Activated CD4-positive, alpha-beta T cell treated with anti-CD3 and anti-CD28 coated beads for 48 hours (primary cell): ENCODE measurements around the gene LRRN4CL.
"Not testable (repeated sequence)": the region's sequence is repeated elsewhere in the genome, so short reads cannot be mapped to it uniquely, and the experiment has no call there.

Source experiments
- DNase-seq: peaks from one replicate; pipeline ENCODE4 v3.0.0-alpha.2; 2020

LRRN4CL gene

DNA sequence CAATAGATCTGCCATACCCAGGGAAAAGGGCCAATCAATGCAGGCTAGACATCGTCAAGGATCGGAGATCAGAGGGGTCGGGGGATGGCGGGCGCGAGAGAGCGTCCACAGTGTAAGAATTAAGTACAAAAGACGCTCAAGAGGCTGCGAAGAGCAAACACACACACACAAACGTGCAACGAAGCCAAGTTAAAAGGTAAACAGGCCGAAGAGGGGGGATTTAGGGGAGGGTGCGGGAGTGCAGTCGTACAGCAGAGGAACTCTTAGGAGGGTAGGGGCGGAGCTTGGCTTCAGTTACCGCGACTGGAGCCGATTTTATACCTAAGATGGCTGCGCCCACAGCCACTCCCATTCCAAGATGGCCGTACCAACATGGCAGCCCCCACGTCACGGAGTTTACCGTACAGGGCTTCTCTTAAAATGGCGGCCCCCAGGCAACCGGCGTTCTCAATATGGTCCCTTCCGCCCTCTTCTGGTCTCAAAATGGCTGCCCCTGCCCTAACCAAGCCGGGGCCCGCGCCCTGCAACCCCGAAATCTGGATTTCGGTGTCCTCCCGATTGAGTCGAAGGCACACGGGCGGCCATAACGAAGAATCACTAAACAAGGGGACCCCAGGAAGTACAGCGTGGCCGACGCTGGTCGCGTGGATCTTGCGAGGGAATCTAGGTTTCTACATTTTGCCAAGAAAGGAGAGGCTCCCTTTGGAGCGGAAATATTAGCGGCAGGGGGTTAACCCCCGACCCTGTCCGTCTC lies 20.1 kb upstream of the LRRN4CL start:
- DNase-seq: peak; percentile 98

GRCh38 chr11:62708793-62709192 lies 19.5 kb upstream of the LRRN4CL start:
- DNase-seq: peak; percentile 63

- DNase-seq: no peak
Observed at GRCh38 chr11:62708392-62708791, 19.1 kb upstream of the LRRN4CL start.

GRCh38 chr11:62707277-62707861 lies 18.0 kb upstream of the LRRN4CL start, which contains the start of the genes BSCL2 and GNG3:
BSCL2 (minus strand) TSS chr11:62707424; CDS start chr11:62707195, 229 bp downstream.
GNG3 (plus strand) TSS chr11:62707676; CDS start chr11:62708296, 620 bp downstream.
- DNase-seq: no peak

GRCh38 chr11:62706850-62707247 lies 17.5 kb upstream of the LRRN4CL start:
- no peak for DNase-seq

GRCh38 chr11:62705880-62706849 lies 16.8 kb upstream of the LRRN4CL start:
- peak; percentile 95 for DNase-seq

GRCh38 chr11:62705413-62705812 lies 16.1 kb upstream of the LRRN4CL start:
- no peak for DNase-seq

DNA sequence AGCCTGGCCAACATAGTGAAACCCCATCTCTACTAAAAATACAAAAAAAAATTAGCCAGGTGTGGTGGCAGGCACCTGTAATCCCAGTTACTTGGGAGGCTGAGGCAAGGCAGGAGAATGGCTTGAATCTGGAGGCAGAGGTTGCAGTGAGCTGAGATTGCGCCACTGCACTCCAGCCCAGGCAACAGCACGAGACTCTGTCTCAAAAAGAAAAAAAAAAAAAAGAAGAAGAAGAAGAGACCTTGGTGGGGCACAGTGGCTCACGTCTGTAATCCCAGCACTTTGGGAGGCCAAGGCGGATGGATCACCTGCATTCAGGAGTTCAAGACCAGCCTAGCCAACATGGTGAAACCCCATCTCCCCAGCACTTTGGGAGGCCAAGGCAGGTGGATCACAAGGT lies 14.6 kb upstream of the LRRN4CL start:
- DNase-seq: not testable (repeated sequence)

- DNase-seq: no peak
Observed at GRCh38 chr11:62702246-62702645, 12.9 kb upstream of the LRRN4CL start.

- peak; percentile 81 for DNase-seq
Observed at GRCh38 chr11:62694455-62695167, 5.3 kb upstream of the LRRN4CL start.

DNA sequence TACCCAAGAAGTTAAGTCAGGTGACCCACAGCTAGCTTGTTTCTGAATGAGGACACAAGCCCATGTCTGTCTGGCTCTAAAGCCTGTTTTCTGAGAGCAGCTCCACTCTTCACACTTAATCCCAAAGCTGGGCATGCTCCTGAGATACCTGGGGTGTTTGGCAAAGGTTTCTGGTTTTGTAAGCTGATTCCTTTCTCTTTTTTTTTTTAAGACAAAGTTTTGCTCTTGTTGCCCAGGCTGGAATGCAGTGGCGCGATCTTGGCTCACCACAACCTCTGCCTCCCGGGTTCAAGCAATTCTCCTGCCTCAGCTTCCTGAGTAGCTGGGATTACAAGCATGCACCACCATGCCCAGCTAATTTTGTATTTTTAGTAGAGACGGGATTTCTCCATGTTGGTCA lies 4.3 kb upstream of the LRRN4CL start:
- DNase-seq: not testable (repeated sequence)

DNA sequence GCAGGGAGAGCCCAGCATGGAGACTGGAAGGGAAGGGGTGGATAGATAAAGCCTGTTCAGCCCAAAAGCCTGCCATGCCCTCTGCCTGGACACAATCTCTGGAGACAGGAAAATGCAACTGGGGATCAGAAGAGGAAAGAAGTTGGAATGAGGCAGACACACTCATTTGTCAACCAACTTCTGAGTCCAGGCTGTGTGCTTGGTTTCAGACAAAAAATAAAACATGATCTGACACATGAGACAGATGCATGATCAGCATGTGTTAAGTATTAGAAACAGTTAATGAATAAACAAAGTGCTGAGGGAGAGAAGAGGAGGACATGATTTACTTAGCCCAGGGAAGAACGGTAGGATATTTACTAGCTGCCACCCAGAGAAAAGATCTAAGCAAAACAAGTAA lies 839 bp downstream of the LRRN4CL start:
- no peak for DNase-seq

DNA sequence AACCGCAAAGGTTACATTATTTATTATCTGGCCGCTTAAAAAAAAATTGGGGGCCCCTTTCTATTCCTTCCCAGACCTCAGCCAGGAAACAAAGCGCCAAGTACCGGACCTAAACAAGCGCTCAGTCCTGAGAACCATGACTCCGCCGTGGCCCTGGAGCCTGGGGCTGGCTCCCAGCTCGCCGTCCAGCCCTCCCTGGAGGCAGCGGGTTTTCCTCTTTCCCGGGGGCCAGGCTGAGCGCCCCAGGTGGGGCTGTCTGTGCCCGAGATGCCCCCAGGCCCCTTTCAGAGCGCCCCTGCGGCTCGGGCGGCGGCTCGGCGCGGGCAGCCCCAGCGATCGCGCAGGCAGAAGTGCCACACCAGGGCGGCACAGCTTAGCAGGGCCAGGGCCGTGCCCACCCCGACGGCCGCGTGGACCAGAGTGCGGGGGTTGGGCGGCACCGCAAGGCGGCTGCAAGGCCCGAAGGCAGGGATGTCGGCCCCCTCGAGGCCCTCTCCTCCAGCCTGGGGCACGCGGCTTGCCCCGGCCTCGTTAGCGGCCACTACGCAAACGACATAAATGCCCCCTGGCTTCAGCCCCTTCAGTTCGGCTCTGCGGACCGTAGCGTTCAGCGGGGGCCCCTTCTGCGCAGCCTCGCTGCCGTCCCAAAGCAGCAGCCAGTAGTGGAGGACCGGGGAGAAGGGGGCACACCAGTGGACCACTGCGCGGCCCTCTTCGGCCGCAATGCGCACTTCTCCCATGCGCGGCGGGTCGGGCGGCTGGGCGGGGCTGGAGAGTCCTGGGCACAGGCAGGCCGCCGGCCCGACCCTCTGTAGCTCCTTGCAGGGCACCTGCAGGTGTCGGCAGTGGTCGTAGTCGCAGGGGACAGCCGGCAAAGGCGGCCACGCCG lies 1.6 kb downstream of the LRRN4CL start:
- no peak for DNase-seq

- no peak for DNase-seq
Observed at GRCh38 chr11:62682518-62682917, 6.8 kb downstream of the LRRN4CL start.

- peak; percentile 60 for DNase-seq
Observed at GRCh38 chr11:62680825-62681240, 8.5 kb downstream of the LRRN4CL start.

DNA sequence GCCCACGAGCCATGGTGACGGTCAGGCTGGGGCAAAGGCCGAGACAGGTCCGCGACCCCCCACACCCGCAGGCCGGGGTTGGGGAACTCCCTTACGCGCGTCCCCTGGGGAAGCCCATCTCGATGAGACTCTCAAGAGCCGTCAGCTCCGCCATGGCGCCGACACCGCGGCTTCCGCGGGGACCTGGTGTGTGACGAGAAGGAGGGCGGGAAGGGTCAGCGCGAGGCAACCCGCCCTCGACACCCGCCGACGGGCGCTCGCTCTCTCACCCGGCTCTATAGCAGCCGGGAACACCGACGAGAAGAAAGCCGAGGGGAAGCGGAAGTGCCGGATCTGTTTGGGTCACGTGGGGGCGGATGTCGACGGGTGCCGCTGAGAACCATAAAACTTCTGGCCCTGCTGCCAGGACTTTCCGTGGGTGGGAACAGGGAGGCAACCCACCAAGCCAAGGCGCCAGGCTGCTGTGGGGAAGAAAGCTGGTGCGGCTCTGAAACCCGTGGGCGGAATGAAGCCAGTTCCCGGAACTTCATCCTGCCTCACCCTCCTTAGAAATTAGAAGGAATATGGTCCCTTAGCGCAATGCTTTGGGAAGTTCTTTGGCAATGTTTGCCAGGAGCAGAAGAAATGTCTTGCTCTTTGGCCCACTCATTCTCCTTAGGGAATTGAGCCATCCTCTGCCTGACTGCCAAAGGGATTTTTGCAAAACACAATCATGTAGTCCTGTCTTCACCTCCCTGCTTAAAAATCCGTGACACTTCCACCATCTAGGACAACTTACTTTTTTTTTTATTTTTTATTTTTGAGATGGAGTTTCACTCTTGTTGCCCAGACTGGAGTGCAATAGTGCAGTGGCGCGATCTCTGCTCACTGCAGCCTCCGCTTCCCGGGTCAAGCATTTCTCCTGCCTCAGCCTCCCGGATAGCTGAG lies 10.3 kb downstream of the LRRN4CL start, which contains the start of gene UBXN1:
Gene UBXN1 (minus strand): TSS at position 304 of the 927 bp plus-strand sequence. CDS start 150 bp downstream, at position 154.
- peak; percentile 93 for DNase-seq

GRCh38 chr11:62678433-62678769 lies 10.9 kb downstream of the LRRN4CL start:
- DNase-seq: no peak

- DNase-seq: no peak
Observed at GRCh38 chr11:62677714-62678113, 11.6 kb downstream of the LRRN4CL start.

DNA sequence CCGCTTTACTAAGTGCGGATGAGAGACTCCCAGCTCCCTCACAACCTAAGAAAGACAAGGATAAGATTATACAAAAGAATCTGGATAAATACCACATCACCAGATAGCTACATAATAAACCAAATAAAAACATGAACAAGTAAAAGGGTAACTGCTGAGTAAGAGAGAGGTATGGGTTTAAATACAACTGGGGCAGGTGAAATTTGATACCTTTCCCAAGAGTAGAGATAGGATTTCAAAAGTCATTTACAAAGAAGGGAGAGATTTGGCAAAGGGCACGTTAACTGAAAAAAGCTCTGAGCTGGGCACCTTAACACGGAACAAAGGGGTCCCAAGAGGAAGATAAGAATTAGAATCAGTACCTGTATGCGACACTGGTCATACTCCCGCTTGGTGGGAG lies 12.2 kb downstream of the LRRN4CL start:
- DNase-seq: no peak

GRCh38 chr11:62676698-62677097 lies 12.6 kb downstream of the LRRN4CL start:
- DNase-seq: no peak
